ENCODE results near the gene CDH13.

The CDH13 gene

DNA sequence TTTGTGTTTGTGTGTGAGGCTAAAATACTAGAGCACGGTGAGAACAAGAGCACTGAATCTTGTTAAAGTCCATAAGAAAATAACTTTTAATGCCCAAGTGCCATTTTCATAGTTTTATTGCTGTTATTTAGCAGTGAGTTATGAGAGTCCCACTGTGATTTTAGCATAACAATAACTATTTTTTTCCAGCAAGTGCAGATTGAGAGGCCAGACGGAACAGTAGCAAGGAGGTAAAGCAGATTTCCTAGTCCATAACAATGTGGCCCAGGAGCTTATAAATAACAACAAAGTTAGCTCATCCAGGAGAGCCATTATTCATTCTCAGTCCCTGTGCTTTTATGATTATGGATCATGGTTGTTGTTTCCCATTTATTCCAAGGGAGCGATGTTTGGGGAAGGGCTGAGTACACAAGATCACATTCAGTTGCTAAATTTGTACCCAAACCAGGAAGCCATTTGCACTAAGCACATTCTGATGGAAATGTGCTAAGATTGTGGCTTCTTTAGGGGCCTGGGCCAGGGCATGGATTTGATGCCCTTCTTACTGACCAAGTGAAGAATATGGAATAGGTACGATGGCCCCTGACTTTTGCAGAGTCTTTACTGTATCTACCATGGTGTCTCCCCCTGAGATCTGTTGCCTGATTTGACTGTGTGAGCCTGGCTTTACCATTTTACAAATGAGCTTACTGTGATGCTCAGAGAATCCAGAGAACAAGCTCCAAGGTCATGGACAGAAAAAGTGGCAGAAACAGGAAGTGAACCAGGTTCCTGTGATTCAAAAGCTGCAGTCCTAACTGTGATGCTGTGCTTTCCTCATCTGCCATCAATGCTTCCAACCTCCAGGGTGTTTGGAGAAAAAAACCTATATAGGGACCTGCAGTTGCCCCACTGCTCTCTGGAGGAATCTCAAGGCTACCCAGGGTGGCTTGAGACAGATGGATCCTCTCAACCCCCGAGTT lies 976.3 kb downstream of the CDH13 start:
- TF ChIP-seq, protein P1, sequence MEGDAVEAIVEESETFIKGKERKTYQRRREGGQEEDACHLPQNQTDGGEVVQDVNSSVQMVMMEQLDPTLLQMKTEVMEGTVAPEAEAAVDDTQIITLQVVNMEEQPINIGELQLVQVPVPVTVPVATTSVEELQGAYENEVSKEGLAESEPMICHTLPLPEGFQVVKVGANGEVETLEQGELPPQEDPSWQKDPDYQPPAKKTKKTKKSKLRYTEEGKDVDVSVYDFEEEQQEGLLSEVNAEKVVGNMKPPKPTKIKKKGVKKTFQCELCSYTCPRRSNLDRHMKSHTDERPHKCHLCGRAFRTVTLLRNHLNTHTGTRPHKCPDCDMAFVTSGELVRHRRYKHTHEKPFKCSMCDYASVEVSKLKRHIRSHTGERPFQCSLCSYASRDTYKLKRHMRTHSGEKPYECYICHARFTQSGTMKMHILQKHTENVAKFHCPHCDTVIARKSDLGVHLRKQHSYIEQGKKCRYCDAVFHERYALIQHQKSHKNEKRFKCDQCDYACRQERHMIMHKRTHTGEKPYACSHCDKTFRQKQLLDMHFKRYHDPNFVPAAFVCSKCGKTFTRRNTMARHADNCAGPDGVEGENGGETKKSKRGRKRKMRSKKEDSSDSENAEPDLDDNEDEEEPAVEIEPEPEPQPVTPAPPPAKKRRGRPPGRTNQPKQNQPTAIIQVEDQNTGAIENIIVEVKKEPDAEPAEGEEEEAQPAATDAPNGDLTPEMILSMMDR (IDR thresholded peaks at IDR 0.05) = no peak
- TF ChIP-seq ZFX (IDR thresholded peaks at IDR 0.05; ENCODE audit: borderline replicate concordance) = no peak
- no peak overlapping the region for H3K27ac ChIP-seq

DNA sequence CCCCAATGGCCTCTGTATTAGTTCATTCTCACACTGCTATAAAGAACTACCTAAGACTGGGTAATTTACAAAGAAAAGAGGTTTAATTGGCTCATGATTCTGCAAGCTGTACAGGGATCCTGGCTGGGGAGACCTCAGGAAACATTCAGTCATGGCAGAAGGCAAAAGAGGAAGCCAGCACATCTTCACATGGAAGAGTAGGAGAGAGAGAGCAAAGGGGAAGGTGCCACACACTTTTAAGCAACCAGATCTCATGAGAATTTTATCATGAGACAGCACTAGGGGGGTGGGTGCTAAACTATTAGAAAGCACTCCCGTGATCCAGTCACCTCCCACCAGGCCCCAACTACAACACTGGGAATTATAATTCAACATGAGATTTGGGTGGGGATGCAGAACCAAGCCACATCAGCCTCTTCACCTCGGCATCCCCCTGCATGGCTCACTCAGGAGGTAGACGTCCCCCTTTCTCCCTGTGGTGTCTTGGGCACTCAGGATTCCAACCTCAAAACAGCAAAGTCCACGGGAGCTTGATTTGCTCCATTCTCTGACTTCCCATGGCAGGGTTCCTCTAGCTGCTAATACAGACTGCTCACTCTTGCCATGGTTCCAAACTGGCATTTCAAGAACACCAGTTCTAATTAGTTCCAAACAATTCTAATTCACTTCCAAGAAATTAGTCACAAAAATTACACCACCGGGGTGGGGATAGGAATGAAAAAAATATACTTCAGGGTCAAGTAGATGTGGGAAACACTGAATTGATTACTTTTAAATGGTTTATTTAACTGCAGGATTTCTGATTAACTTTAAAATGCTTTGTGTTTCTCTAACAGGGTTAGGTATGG lies 977.2 kb downstream of the CDH13 start:
- H3K27ac ChIP-seq = no peak overlapping the region
- no peak for TF ChIP-seq ZFX (IDR thresholded peaks at IDR 0.05; ENCODE audit: borderline replicate concordance)
- TF ChIP-seq, protein P1 (IDR thresholded peaks at IDR 0.05) = no peak

GRCh38 chr16:83606486-83607030 lies 979.8 kb downstream of the CDH13 start:
- no peak overlapping the region for H3K27ac ChIP-seq
- TF ChIP-seq ZFX (IDR thresholded peaks at IDR 0.05; ENCODE audit: borderline replicate concordance) = no peak
- TF ChIP-seq, protein P1 (IDR thresholded peaks at IDR 0.05) = 0 out of 2 replicates have a peak, but pooled peaks have one; percentile 10

GRCh38 chr16:83609178-83609577 lies 982.4 kb downstream of the CDH13 start:
- no peak overlapping the region for H3K27ac ChIP-seq
- TF ChIP-seq, protein P1 (IDR thresholded peaks at IDR 0.05) = no peak
- TF ChIP-seq ZFX (IDR thresholded peaks at IDR 0.05; ENCODE audit: borderline replicate concordance) = no peak

DNA sequence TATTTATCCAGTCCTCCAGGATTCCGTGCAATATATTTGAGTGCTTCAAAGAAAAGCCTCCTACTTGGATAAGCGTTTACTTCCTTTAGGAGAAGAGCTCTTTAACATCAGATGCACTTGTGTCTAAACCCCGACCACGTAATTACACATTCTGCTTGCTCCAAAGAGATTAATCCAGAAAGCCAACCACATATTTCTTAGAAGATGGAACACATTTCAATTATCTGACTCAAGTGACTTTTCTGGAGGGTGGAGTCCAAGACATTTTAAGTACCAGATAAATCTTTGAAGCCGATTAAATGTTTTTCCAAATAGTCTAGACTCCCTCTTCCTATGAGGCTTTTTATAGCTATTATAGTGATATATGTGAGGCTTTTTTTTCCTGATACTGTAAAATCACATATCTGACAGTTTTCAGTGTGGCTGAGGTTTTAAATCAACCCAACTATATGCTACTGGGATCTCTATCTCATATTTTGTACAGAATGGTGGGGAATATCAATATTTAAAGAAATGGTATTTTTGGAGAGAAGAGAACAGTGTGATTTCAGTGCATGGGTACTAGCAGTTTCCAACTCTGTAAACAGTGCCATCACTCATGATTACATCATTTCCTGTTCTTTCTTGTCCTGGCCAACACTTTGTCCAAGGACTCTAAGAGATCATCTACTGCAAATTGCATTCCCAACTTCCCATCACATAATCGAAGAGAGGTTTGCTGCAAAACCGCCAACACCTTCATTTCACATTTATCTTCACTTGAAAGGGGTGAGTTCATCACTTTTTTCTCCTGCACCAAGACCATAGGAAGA lies 988.6 kb downstream of the CDH13 start:
- no peak overlapping the region for H3K27ac ChIP-seq
- no peak for TF ChIP-seq ZFX (IDR thresholded peaks at IDR 0.05; ENCODE audit: borderline replicate concordance)
- TF ChIP-seq, protein P1 (IDR thresholded peaks at IDR 0.05) = no peak

- no peak overlapping the region for H3K27ac ChIP-seq
- no peak for TF ChIP-seq ZFX (IDR thresholded peaks at IDR 0.05; ENCODE audit: borderline replicate concordance)
- TF ChIP-seq, protein P1 (IDR thresholded peaks at IDR 0.05) = no peak
These were observed 989.2 kb downstream of the CDH13 start for GRCh38 chr16:83615953-83616350.
